ENCODE measurements around the gene PACSIN2. TPM values are rescaled to one million over a fixed set of nuclear protein-coding genes. Genes with fewer than 3 reads are reported as not detected.
A peak's percentile ranks its signal among the peaks of the same experiment; 100 is the strongest.

PACSIN2 gene
- total RNA-seq, 3 donors from 2014 or later = 132 to 184 (median 152) TPM

DNA sequence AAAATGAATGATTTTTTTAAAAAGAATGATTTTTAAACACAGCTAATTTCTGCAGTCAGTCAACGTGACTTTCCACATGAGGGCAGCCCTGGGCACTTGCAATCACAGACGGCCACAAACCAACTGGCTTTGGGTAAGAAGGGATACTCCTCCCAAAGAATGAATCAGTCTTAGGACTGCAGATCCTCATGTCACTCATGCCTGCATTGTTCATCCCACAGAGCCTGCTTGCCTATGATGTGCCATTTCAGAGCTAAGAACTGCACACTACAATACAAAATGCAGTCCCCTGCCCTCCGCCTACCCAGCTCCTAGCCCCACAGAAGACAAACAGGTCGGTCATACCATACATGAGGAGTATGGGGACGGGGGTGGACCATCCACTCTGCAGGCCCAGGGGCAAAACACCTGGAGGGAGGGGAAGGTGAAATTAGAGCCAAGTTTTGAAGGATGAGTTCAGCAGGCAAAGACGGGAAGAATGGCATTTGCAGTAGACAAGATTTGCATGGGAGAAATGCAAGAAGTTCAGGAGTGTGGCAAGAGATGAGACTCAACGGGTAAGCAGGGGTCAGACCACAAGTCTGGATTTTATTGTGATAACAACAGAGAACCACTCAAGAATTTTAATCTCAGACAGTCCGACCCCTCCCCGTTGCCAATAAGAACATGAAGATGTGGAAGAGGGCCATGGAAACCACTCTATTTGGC is 24.7 kb downstream of the PACSIN2 start:
- DNase-seq (no peak), ATAC-seq (peak; percentile 28)
- no peaks in the 10 kb centered on the region for H3K36me3 ChIP-seq (ENCODE audit: low read depth)
- H3K4me3 ChIP-seq = no peak overlapping the region
- TF ChIP-seq, protein P1, sequence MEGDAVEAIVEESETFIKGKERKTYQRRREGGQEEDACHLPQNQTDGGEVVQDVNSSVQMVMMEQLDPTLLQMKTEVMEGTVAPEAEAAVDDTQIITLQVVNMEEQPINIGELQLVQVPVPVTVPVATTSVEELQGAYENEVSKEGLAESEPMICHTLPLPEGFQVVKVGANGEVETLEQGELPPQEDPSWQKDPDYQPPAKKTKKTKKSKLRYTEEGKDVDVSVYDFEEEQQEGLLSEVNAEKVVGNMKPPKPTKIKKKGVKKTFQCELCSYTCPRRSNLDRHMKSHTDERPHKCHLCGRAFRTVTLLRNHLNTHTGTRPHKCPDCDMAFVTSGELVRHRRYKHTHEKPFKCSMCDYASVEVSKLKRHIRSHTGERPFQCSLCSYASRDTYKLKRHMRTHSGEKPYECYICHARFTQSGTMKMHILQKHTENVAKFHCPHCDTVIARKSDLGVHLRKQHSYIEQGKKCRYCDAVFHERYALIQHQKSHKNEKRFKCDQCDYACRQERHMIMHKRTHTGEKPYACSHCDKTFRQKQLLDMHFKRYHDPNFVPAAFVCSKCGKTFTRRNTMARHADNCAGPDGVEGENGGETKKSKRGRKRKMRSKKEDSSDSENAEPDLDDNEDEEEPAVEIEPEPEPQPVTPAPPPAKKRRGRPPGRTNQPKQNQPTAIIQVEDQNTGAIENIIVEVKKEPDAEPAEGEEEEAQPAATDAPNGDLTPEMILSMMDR (IDR thresholded peaks at IDR 0.05) = no peak
- no peaks in the 10 kb centered on the region for H3K9me3 ChIP-seq
- peaks cover 38% of the 10 kb centered on the region for H3K4me1 ChIP-seq (ENCODE audit: low read depth)
- intact Hi-C loops (cut with DNase I, micrococcal nuclease) = no loop called here

DNA sequence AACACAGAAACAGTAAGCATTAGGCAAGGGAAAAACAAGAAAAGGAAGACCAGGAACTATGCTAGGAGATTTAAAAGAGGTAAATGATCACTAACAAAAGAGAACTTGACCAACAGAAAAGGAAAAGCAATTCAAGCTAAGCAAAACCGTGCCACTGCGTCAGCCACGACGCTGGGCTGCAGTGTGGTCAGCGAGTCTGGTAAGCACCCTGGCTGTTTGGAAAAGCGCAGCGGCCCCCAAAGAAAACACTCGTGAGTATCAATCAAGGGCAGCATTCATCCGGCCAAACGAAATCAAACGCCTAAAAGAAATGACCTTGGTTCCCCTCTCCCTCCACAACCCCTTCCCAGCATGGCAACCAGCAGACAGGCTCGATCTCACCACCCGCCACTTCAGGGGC is 28.8 kb downstream of the PACSIN2 start:
- ATAC-seq = no peak
- intact Hi-C loops (cut with DNase I, micrococcal nuclease) = no loop called here
- DNase-seq = no peak

DNA sequence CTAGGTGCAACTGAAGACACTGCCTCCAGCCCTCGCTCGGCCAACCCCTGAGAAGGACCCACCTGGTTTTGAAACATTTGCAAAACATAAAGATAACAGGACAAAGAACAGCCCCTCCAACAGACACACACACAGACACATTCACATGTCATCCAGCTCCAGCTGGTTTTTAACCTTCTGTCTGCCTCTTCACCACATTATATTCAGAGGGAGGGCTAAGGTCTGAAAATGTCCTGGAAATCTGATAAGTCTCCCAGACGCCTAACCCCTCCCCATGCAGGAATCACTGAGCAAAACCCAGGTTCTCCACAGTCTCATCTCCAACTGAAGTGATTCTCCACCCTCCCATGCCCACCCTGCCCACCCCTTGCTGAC is 29.4 kb downstream of the PACSIN2 start:
- intact Hi-C loops (cut with DNase I, micrococcal nuclease) = no loop called here
- peaks cover 23% of the 10 kb centered on the region for H3K4me1 ChIP-seq (ENCODE audit: low read depth)
- ATAC-seq = no peak
- no peak overlapping the region for H3K4me3 ChIP-seq
- H3K9me3 ChIP-seq = no peaks in the 10 kb centered on the region
- no peak for DNase-seq
- no peaks in the 10 kb centered on the region for H3K36me3 ChIP-seq (ENCODE audit: low read depth)
- TF ChIP-seq, protein P1 (IDR thresholded peaks at IDR 0.05) = no peak

More for the DNA sequence above, 28.8 kb downstream of the PACSIN2 start:
- TF ChIP-seq, protein P1 (IDR thresholded peaks at IDR 0.05) = no peak
- no peaks in the 10 kb centered on the region for H3K36me3 ChIP-seq (ENCODE audit: low read depth)
- peaks cover 29% of the 10 kb centered on the region for H3K4me1 ChIP-seq (ENCODE audit: low read depth)
- no peak overlapping the region for H3K4me3 ChIP-seq
- no peaks in the 10 kb centered on the region for H3K9me3 ChIP-seq

DNA sequence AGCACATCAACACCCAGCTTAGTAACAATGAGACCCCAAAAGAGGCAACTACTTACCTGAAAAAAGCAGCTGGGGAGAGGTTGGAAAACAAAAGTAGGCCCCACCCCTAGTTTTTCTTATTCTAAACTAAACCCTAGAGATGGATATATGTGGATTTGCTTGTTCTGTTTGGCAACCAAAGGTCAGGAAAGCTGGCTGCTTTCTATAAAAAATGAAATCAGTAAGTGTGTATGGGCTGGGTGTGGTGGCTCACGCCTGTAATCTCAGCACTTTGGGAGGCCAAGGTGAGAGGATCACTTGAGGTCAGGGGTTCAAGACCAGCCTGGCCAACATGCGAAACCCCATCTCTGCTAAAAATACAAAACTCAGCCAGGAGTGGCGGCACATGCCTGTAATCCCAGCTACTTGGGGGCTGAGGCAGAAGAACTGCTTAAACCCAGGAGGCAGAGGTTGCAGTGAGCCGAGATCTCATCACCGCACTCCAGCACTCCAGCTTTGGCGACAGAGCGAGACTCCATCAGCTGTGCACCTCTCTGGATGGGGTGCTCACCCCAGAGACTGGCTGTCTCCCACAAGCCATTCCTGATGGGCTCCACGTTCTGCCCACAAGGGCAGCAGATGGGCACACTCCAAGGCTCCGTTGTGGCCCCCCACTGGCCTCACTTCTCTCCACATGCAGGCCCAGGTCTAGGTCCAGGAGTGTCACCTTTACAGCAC is 30.0 kb downstream of the PACSIN2 start:
- DNase-seq (no peak), ATAC-seq (peak; percentile 73)
- Histone ChIP-seq H3K36me3 (ENCODE audit: low read depth) (no peaks in the 10 kb centered on the region), H3K4me3 (no peak overlapping the region), H3K9me3 (no peaks in the 10 kb centered on the region), H3K4me1 (ENCODE audit: low read depth) (peaks cover 18% of the 10 kb centered on the region)
- intact Hi-C loops (cut with DNase I, micrococcal nuclease) = no loop called here
- TF ChIP-seq, protein P1 (IDR thresholded peaks at IDR 0.05) = no peak

DNA sequence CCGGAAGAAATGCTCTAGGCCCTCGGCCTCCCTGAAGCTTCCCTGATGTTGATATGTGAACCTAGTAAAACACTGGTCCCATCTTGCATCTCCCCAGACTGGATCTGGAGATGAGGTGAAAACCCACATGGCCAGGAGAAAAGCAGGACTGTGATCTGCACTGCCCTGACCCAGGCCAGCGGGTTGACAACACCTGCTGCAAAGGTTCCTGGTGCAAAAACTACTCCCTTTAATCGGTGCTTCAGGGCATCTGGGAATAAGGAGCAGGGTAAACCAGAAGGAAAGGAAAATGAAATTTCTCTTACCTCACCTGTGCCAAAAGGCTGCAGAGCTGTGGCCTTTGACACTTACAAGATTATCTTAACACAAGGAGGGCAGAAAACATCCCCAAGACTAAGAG is 30.6 kb downstream of the PACSIN2 start:
- TF ChIP-seq, protein P1 (IDR thresholded peaks at IDR 0.05) = no peak
- DNase-seq = no peak
- peak; percentile 54 for ATAC-seq
- intact Hi-C loops (cut with DNase I, micrococcal nuclease) = no loop called here
- Histone ChIP-seq H3K9me3 (no peaks in the 10 kb centered on the region), H3K4me1 (ENCODE audit: low read depth) (peaks cover 16% of the 10 kb centered on the region), H3K4me3 (no peak overlapping the region), H3K36me3 (ENCODE audit: low read depth) (no peaks in the 10 kb centered on the region)

All from mucosa of descending colon (tissue), 3 donors.